Measurements from ENCODE around the gene PAGE1. TPM values are rescaled to one million over a fixed set of nuclear protein-coding genes. Genes with fewer than 3 reads are reported as not detected.

PAGE1 gene
- total RNA-seq, 1 experiment from 2014 or later: not detected

GRCh38 chrX:49701933-49702332, 6.1 kb upstream of the PAGE1 start:
- Histone ChIP-seq H2BK12ac (ENCODE audit: insufficient read length, low read depth, low read length) (no peak overlapping the region), H4K20me1 (ENCODE audit: control insufficient read depth, insufficient read depth, insufficient read length) (no peaks in the 10 kb centered on the region), H3K14ac (ENCODE audit: insufficient read depth, low read length) (no peak overlapping the region), H3K23ac (ENCODE audit: insufficient read length, low read depth, low read length) (no peak overlapping the region), H3T11ph (ENCODE audit: low read length) (no peak overlapping the region), H2BK20ac (ENCODE audit: low read depth, low read length, poor library complexity, severe bottlenecking) (no peak overlapping the region), H3K4me1 (ENCODE audit: insufficient read depth, low read length) (no peaks in the 10 kb centered on the region), H2AK5ac (ENCODE audit: insufficient read length, low read length) (no peak overlapping the region), H4K91ac (ENCODE audit: insufficient read length, low read depth, low read length) (no peak overlapping the region), H2BK15ac (ENCODE audit: low read depth, low read length) (no peak overlapping the region), H3K23me2 (ENCODE audit: insufficient read length, low read depth, low read length, poor library complexity, severe bottlenecking) (no peaks in the 10 kb centered on the region), H3K9me3 (ENCODE audit: control insufficient read depth, low read depth, low read length) (peaks cover 51% of the 10 kb centered on the region), H3K79me1 (ENCODE audit: insufficient read depth, low read depth, low read length, poor library complexity, severe bottlenecking) (no peaks in the 10 kb centered on the region), H2AFZ (ENCODE audit: low read length) (no peak overlapping the region), H3K27me3 (ENCODE audit: insufficient read depth, low read length) (no peaks in the 10 kb centered on the region), H3K27ac (ENCODE audit: insufficient read length, low read depth, low read length) (no peak overlapping the region), H3K18ac (ENCODE audit: insufficient read length, low read depth, low read length) (no peak overlapping the region), H3K9ac (ENCODE audit: extremely low read depth, insufficient read length, low read length) (no peak overlapping the region), H2BK5ac (ENCODE audit: insufficient read length, low read length) (no peak overlapping the region), H4K5ac (ENCODE audit: insufficient read length, low read depth, low read length) (no peak overlapping the region), H3K4me2 (ENCODE audit: insufficient read depth, insufficient read length, low read length) (no peak overlapping the region), H3K56ac (ENCODE audit: insufficient read length, low read depth, low read length) (no peak overlapping the region), H3K4ac (ENCODE audit: low read depth, low read length) (no peak overlapping the region), H3K79me2 (ENCODE audit: insufficient read depth, low read length) (no peaks in the 10 kb centered on the region), H4K8ac (replicated peaks; ENCODE audit: insufficient read length, low read depth, low read length) (no peak overlapping the region), H2BK120ac (ENCODE audit: low read depth, low read length, poor library complexity, severe bottlenecking) (no peak overlapping the region)
- H3K36me3 Mint-ChIP-seq (ENCODE audit: insufficient read depth in 1 of 3, low read depth in 3 of 3): no peaks in the 10 kb centered on the region; a peak in 1 of 7 replicates
- peaks cover 4% of the 10 kb centered on the region; the same call in 1 of the 2 replicates for H3K27me3 Mint-ChIP-seq (ENCODE audit: low read depth)
- no peak overlapping the region for H3K4me3 Mint-ChIP-seq
- TF ChIP-seq, protein P1, sequence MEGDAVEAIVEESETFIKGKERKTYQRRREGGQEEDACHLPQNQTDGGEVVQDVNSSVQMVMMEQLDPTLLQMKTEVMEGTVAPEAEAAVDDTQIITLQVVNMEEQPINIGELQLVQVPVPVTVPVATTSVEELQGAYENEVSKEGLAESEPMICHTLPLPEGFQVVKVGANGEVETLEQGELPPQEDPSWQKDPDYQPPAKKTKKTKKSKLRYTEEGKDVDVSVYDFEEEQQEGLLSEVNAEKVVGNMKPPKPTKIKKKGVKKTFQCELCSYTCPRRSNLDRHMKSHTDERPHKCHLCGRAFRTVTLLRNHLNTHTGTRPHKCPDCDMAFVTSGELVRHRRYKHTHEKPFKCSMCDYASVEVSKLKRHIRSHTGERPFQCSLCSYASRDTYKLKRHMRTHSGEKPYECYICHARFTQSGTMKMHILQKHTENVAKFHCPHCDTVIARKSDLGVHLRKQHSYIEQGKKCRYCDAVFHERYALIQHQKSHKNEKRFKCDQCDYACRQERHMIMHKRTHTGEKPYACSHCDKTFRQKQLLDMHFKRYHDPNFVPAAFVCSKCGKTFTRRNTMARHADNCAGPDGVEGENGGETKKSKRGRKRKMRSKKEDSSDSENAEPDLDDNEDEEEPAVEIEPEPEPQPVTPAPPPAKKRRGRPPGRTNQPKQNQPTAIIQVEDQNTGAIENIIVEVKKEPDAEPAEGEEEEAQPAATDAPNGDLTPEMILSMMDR (conservative IDR thresholded peaks at IDR 0.05): no peak
- DNase-seq: no peak
- no peaks in the 10 kb centered on the region for H3K4me1 Mint-ChIP-seq
- peaks cover 46 to 56% of the 10 kb centered on the region in 2 experiments for H3K9me3 Mint-ChIP-seq
- WGBS (ENCODE audit: extremely low coverage, insufficient read length, low lambda C conversion rate): no CpG with 5 or more reads among the region's 5 CpGs
- no peak overlapping the region for H3K27ac Mint-ChIP-seq
